Stimulated activated CD4-positive, alpha-beta T cell treated with anti-CD3 and anti-CD28 coated beads, Interleukin-15, amount 100 ng/mL, for 48 hours (primary cell): Measurements from ENCODE around the gene FOXI3.
"Not testable (repeated sequence)": the region's sequence is repeated elsewhere in the genome, so short reads cannot be mapped to it uniquely, and the experiment has no call there.

Experiments used
- DNase-seq, 2 donors: peaks; one replicate each; pipeline ENCODE4 v3.0.0-alpha.2; 2020; ENCODE audit warnings: low read depth in 2 of 2

Gene FOXI3

GRCh38 chr2:88442061-88442460 is 10.4 kb downstream of the FOXI3 start:
- DNase-seq: no peak

- no peak for DNase-seq
Observed at GRCh38 chr2:88437010-88437409, 15.5 kb downstream of the FOXI3 start.

- DNase-seq: no peak
Observed at GRCh38 chr2:88429929-88430328, 22.6 kb downstream of the FOXI3 start.

- DNase-seq: no peak
Observed at GRCh38 chr2:88423733-88424132, 28.8 kb downstream of the FOXI3 start.

- not testable (repeated sequence) for DNase-seq
Observed at GRCh38 chr2:88419051-88419450, 33.4 kb downstream of the FOXI3 start.

GRCh38 chr2:88416016-88416663 is 36.4 kb downstream of the FOXI3 start:
- DNase-seq: no peak

- DNase-seq: not testable (repeated sequence)
Observed at GRCh38 chr2:88408870-88409269, 43.6 kb downstream of the FOXI3 start.

- no peak for DNase-seq
Observed at GRCh38 chr2:88400037-88400767, 52.3 kb downstream of the FOXI3 start.

- no peak for DNase-seq
Observed at GRCh38 chr2:88398180-88398579, 54.3 kb downstream of the FOXI3 start.
